Stimulated activated naive CD4-positive, alpha-beta T cell (primary cell): Measurements from ENCODE around the gene GRPEL2.

Experiments
- DNase-seq, 6 experiments: peaks; one replicate each; lab custom pipeline; 2025; lab: John Stamatoyannopoulos, UW

GRPEL2 gene, protein sequence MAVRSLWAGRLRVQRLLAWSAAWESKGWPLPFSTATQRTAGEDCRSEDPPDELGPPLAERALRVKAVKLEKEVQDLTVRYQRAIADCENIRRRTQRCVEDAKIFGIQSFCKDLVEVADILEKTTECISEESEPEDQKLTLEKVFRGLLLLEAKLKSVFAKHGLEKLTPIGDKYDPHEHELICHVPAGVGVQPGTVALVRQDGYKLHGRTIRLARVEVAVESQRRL

DNA sequence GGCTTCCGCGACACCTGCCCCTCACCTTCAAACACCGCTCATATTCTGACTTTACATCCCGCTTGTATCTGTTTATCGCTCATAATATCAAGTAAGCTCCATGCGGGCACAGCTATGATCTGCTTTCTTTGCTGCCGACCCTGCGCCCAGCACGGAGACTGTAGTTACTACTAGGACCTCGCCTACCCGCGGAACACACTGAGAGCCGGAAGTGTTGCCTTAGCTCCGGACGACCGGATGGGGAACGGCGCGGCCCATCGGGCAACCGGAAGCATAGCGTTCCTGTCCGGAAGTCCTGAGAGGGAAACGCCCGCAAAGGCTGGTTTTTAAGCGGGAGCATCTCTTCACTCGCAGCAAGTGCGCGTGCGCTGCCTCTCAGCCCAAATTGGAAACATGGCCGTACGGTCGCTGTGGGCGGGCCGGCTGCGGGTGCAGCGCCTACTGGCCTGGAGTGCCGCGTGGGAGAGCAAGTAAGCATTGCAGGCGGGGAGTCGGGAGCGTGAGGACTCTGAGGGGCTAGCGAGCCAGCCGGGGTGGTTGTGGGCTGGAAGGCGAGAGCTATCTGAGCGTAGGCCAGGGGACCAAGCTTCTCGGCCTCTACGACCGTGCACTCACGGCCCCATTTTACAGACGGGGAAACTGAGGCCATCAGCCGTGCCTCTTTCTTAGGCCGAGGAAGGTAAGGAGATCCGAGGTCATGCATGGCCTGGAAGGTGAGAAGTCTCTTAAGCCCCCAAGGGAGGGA, at the start of gene GRPEL2:
Gene GRPEL2, plus strand, starts transcription at position 353 of the 745 bp plus-strand sequence. Its CDS starts 41 bp downstream, at position 394.
- DNase-seq: peak; percentile 67 to 83 (median 77)

DNA sequence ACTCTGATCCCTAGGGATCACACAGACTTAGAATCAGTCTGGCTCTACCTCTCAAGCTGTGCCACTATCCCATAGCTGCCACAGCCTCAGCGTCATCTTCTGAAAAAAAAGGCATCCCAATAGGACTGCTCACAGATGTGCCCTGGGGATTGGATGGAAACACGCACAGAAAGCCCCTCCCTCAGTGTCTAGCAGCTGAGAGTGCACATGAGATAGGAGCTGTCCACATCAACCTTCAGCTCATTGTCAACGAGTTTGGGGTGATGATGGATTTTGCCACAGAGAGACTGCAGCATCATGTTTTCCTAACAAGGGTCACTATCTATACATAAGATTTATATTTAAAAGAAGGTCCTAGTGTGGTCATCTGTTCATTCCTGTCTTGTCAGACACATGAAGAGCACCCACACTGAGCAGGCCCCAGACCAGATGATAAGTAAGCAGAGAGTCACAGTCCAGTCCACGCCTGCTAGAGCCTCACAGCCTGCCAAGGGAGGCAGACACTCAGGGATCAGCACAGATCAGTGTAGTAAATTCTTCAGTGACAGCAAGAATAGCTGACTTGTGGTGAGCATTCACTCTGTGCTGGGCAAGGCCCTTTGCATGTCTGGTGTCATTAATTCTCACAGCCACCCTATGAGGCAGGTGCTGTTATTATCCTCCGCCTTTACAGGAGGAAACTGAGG, 47.8 kb upstream of the GRPEL2 start:
- no peak for DNase-seq

DNA sequence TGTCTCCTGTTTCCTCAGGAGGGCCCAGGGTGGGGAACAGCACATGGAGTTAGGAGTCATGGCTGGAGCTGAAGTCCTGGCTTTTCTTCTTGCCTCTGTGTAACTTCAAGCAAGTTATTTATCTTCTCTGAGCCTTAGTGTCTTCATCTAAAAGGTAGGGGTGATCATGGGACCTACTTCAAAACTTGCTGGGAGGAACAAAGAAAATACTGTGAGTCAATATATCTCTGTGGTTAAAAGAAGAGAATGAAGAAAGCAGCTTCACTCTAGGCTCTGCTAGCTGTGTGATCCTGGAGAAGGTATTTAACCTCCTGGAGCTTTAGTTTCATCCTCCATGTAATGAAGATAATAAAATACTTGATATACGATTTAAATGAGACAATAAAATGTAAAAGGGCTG, 47.1 kb upstream of the GRPEL2 start:
- DNase-seq: peak in 3 of 6 experiments; percentile 52 to 60 (median 53)

DNA sequence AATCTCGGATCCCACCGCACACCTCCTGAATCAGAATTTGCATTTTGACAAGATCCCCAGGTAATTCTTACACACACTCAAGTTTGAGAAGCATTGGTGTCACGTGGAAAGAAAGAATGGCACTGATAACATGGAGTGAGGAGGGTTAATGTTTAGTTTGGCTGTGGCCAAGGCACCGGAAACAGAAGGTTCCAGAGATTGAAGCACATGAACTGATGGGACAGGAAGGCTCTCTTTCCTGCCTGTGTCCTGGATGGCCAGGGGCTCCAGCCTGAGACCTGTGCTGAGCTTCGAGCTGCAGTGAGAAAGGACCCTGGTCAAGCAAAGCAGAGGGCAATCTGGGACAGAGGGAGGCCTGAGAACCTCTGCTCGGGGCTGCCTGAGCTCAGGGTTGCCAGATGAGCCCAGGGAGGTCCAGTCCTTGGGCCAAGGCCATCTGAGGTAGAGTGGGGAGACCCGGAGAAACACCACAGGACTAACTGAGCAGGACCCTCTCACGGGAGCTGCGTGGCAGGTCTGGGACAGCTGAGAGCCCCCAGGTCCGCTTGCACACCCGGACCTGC, 46.4 kb upstream of the GRPEL2 start:
- DNase-seq: no peak

DNA sequence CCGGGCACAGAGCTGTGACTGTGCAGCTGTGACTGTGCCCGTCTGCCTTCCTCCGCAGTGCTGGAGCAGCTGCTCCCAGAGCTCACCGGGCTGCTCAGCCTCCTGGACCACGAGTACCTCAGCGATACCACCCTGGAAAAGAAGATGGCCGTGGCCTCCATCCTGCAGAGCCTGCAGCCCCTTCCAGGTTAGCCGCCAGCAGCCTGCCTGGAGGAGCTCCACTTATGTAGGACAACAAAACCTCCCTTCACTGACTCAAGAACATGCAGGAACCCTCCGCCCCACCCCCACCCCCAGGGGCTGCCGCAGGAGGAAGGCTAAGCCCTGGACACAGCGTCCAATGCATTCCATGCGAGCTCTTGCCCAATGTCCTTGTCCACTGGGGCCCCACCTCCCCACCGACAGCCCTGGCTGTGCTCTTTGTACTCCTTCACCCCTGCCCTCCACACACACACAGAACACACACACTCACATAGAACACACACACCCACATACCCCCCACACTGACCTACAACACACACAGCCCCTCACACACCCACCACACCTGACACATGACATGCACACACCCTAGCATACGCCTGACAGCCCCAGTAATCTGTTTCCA, 45.7 kb upstream of the GRPEL2 start:
- DNase-seq: no peak

DNA sequence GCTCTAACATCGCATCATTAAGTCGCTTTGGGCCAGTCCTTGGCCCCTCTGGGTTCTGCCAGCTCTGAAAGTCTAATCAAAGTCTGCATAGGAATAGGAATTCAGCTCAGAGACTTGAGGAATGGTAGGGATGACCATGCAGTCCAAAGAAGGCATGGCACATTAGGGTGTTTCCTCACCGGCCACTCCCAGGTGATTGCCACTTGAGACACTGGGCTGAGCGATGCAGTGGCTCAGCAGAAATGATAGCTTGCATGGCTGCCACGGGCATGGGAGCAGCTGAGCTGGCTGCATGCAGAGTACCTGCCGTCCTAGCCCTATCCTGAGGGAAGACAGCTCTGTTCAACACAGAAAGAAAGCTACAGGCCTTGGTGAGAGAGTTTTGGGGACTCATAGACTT, 44.9 kb upstream of the GRPEL2 start:
- no peak for DNase-seq

DNA sequence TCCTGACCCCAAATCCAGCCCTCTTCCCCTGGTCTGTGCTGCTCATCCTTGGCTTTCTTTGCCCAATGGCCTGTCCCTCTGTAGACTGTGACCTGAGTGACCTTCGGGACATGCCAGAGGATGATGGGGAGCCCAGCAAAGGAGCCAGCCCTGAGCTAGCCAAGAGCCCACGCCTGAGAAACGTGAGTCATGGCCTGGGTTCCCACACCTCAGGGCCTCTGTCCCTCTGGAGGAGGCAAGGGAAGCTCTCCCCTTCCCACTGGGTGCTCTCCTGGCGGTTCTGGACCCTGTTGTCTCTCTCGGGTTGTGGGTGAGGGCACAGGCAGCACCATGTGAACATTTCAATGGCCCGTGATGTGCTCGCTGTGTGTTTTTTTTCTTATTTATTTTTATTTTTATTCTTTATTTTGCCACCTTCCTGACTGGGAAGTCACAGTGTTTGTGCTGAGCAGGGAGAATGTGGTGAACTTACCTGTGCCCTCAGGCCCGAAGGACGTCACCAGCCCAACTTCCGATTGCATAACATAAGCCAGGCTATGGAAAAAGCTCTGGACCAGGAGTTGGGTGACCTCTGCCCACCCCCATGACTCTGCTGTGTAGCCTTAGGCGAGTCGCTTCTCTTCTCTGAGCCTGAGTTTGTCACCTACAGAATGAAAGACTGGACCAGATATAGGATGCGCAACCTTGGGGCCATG, 44.1 kb upstream of the GRPEL2 start:
- no peak for DNase-seq

DNA sequence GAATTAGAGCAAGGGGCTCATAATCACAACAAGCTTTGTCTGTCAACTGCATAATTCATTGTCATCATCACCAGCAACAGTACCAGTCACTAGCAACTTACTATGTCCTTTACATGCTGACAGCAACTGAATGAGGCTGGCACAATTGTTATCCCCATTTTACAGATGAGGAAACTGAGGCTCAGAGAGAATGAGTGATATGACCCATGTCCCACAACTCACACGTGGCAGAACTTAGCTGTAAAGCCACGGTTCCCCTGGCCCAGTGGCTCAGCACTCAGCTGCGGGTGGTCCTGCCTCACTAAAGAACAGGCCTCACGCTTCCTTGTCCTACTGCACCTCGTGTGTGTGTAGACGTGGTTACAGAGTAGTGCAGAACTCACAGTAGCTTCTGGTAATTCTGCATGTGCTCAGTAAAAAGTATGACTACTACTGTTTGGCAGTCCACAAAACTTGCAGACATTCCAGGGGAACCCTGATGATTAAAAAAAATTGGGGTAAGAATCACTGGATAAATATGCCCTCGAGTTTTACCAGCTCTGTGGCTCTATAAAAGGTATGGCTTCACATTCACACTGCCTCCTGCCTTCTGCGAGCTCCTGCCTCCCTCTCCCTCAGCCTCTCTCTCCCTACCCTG, 43.4 kb upstream of the GRPEL2 start:
- no peak for DNase-seq

DNA sequence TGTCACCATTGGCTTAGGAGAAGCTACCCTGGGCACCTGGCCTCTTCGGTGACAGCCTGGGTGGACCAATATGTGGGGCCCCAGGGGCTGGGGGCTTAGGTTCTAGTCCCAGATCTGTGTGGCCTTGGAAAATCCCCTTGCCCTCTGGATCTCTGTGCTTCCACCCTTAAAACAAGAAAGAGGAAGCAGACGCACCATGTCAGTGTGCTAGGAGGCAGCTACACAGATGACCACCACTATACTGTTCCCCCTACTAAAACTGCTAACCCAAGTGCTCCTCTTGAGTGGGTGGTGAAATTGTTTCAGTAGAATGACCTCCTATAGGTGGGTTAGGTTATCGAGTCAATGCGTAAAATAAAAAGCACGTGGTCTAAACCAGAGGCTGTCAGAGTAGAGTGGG, 42.7 kb upstream of the GRPEL2 start:
- DNase-seq: no peak

DNA sequence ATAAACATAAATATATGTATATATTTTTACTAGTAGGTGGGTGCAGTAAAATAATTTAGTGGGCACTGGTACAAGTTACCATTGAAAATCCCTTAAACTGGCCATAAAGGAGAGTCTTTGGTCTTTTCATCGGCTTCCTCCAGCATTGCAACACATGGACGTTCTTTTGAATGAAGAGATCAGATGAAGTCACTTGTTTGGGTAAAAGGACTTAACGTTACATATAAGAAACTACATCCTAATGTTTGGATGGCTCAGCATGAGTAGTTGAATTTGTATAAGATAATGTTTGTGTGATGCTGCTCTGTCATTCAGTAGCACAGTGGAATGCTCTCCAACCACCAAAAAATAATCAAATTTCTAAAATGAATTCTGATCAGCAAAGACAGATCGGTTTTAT, 42.1 kb upstream of the GRPEL2 start:
- no peak for DNase-seq

DNA sequence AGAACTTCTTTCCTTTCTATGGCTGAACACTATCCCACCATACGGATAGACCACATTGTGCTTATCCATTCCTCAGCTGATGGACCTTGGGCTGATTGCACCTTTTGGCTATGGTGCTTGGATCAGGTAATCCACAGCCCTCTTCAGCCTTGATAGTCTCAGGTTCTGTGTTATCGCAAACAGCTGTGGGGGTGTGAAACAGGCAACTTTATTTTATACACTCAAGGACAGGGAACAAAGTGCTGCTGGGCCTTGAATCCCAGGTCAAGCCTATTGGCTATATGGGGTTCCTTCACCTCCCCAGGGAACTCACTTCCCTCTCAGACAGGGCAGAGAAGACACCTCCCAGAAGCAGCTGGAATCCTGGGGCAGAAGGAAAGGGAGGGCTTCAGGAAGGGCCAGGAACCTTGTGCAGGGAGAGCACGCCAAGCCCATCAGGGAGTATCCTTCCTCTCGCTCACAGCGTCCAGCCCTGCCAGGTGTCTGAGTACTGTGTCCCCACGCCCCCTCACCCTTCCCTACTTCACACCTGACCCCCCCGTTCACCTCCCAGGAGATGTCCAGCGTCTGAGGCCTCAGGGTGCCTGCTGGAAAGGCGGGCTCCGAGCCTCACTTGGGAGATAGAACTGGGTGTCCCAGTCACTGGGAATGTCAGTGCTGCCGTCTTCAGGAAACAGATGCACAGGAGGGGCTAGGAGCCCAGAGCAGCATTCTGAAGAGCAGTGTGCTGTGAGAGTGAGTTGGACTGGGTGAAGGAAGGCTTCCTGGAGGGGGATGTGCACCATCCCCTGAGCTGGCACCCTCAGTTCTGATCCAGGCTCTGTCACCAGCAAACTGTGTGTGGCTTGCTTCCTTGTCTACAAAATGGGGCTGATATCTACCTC, 40.9 kb upstream of the GRPEL2 start:
- DNase-seq: no peak

DNA sequence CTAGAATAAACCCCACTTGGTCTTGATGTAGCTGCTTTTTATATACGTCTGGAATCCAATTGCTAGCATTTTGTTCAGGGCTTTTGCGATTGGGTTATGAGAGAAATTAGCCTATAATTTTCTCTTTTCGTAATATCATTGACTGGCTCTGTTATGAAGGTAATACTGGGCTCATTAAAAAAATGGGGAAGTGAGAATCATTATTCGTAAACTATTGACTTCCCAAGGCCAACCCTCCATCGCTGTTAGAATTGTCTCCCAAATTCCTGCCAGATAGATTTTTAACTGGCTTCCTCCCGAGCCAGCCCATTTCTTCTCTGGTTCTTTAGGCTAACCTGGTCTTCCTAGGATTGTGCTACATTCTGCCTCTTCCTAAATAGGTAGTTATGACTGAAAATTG, 35.9 kb upstream of the GRPEL2 start:
- DNase-seq: no peak

DNA sequence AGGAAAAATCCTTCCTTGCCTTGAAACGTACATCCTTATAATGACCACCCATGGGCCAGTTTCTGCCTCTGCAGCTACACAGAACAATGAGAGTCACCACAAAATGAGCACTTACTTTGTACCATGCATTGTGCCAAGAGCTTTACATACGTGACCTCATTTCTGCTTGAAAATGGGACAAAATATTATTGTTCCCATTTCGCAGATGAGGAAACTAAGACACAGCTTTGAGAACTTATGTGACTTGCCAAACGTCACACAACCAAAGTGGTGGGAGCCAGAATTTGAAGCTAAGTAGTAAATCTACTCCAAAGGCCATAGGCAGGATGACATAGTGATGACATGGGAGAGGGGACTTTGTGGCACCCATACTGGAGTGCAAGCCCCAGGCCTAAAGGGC, 34.8 kb upstream of the GRPEL2 start:
- no peak for DNase-seq

DNA sequence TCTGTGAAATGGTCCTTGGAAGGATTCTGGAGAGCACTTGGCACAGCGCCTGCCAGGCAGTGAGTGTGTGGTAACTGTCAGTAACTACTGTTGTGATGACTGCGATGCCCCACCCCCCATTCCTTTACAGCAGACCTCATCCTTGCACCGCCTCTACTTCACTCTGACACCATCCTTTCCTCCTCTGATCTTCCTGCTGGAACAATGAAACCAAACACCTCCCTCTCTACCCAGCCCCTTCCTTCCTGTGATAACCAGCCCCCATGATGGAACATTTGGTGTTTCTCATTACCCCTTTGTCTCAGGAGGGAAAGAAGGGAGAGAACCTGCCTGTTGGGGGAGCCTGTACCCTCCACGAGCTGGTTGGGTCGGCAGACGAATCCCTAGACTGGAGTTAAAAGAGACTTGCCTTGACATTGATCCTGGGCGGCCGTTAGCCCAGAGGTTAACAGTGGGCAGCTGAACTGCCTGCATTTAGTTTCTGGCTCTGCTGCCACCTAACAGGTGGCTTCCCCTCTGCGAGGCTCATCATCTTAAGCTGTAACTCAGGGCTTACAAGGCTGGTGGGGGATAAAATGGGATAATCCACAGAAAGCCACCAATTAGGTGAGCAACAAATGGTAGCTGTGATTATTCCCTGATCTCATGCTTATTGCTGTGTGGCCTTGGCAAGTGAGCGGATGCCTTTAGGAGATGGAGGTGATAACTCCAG, 34.2 kb upstream of the GRPEL2 start:
- no peak for DNase-seq

DNA sequence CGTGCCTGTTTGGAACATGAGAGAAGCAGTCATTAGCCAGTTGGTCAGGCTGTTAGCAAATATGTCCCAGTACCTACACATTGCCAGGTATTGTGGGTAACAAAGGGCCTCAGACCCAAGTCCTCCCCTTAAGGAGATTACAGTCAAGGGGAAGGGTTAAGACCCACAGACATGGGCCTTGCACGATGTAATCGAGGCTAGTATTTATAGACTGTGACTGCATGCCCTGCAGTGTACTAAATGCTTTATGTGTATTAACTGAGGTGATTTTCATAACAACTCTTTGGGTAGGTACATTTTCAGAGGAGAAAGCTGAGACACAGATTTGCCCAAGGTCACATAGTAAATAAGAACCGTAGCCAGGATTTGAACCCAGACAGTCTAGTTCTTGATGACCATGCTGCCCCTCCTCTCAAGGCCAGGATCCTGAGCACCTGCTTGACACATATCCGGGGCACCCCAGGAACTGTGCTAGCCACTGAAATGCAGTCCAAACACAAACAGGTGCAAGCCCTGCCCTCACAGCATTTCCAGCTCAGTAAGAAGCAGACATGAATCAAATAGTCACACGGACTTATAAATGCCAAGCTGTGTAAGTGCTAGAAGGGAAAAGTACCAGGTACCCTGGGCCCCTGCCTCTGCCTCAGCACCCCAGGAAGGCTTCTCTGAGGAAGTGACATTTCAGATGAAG, 32.0 kb upstream of the GRPEL2 start:
- no peak for DNase-seq

DNA sequence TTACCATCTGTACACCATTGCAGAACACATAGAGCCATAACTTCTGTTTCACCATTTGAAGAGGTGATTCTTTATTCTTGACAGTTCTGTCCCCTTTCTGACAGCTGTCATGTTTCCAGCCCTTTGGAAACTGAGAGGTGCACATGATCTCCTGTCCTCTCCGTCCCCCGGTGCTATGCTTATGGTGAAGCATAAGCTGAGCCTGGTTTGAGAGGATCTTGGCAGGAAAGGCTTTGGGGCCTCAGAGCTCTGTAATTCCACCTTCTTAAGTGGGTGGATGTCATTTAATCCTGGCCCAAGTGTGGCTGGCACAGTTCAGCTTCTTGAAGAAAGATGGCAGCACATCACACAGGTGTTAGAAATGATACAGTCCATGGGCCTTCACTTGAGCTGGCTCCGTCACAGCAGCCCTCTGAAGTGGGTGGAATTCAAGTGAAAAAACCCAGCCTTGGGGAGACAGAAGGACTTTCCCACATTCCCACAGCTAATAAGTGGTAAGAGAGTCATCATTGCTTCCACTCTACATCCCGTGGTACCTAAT, 30.7 kb upstream of the GRPEL2 start:
- DNase-seq: no peak

DNA sequence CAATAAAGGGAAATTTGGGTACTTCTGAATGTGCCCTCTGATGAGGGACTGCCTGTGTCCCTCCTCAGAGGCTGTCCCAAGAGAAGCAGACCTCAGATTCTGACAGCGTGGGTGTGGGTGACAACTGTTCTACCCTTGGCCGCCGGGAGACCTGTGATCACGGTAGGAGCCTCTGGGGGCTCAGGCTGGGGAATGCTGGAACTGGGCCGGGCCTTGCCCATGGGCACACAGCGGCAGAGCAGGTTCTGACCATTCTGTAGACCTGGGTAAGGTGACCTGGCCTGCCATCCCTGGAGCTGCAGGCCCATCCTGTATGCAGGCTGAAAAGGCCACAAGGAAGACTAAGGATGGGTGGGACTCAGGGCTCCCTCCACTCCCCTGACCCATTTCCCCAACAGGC, 29.5 kb upstream of the GRPEL2 start:
- no peak for DNase-seq

DNA sequence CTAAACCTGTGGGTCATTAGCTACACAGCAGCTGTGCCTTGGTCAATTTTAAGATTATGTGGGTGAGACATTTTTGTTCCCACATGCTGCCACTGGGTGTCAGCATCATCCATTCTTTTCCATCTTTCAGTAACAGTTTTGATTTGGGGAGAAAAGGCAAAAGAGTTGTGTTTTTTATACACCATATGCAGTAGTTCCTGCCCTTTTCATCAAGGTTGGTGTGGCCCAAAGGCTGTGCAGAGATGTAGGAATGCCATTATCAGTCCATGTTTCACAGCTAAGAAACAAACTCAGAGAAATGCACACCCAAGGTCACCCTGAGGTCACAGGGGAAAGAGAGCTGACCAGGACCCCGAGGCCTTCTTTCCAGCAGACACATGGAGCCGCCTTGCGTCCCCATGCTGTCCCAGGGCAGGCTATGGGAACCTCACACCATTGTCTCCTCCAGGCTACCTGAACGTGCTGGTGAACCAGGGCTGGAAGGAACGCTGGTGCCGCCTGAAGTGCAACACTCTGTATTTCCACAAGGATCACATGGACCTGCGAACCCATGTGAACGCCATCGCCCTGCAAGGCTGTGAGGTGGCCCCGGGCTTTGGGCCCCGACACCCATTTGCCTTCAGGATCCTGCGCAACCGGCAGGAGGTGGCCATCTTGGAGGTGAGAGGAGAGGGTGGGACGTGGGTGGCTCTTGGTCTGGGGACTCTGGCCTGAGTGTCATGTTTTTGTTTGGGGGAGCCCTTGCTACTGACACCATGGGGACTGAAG, 27.8 kb upstream of the GRPEL2 start:
- peak in 5 of 6 experiments; percentile 6 to 62 (median 9) for DNase-seq
